KMS-11 (cell line): ENCODE measurements around the gene ZNF302.

Source experiments
- H2AFZ ChIP-seq: fragments of 200-600 bp; sonication (generic); 2 replicates; pipeline ENCODE4 v1.6.1; 2016; ENCODE audit warnings: antibody characterized with exemption, mixed run types, low read depth
- H3K27ac ChIP-seq: fragments of 200-600 bp; sonication (generic); 2 replicates; pipeline ENCODE4 v1.6.1; 2016; ENCODE audit warnings: mild to moderate bottlenecking, mixed run types
- H3K27me3 ChIP-seq: fragments of 200-600 bp; sonication (generic); 2 replicates; pipeline ENCODE4 v1.6.1; 2017; ENCODE audit warnings: mild to moderate bottlenecking, low read depth, mixed run types, moderate library complexity; ENCODE audit not compliant: insufficient read depth
- H3K36me3 ChIP-seq: fragments of 200-600 bp; sonication (generic); 2 replicates; pipeline ENCODE4 v1.6.1; 2017; ENCODE audit warnings: mild to moderate bottlenecking, mixed run types; ENCODE audit not compliant: insufficient read depth
- H3K4me1 ChIP-seq: fragments of 200-600 bp; sonication (generic); 2 replicates; pipeline ENCODE4 v1.6.1; 2016; ENCODE audit warnings: mild to moderate bottlenecking, low read depth, mixed run types; ENCODE audit not compliant: poor library complexity, severe bottlenecking
- H3K4me2 ChIP-seq: fragments of 200-600 bp; sonication (generic); 2 replicates; pipeline ENCODE4 v1.7.0; 2016; ENCODE audit warnings: mild to moderate bottlenecking, mixed run types
- H3K4me3 ChIP-seq: fragments of 200-600 bp; sonication (generic); IDR thresholded peaks from 2 replicates; pipeline ENCODE4 v1.6.1; 2017; ENCODE audit warnings: low read depth, low read length, mixed read lengths; ENCODE audit not compliant: insufficient read depth
- H3K79me2 ChIP-seq: fragments of 200-600 bp; sonication (generic); 2 replicates; pipeline ENCODE4 v1.6.1; 2016; ENCODE audit warnings: low read depth, mixed run types; ENCODE audit not compliant: insufficient read depth
- H3K9ac ChIP-seq: fragments of 200-600 bp; sonication (generic); 2 replicates; pipeline ENCODE4 v1.6.1; 2016; ENCODE audit warnings: mild to moderate bottlenecking, mixed run types
- H4K20me1 ChIP-seq: fragments of 200-600 bp; sonication (generic); 2 replicates; pipeline ENCODE4 v1.6.1; 2016; ENCODE audit warnings: mild to moderate bottlenecking, mixed run types; ENCODE audit not compliant: insufficient read depth
- TF ChIP-seq, protein P1 (sequence below): fragments of 200-600 bp; sonication (generic); conservative IDR thresholded peaks from 2 replicates; pipeline ENCODE4 v1.6.1; 2017; ENCODE audit warnings: low read depth, mild to moderate bottlenecking, antibody characterized with exemption, low read length, moderate library complexity, mixed read lengths

Gene ZNF302

DNA sequence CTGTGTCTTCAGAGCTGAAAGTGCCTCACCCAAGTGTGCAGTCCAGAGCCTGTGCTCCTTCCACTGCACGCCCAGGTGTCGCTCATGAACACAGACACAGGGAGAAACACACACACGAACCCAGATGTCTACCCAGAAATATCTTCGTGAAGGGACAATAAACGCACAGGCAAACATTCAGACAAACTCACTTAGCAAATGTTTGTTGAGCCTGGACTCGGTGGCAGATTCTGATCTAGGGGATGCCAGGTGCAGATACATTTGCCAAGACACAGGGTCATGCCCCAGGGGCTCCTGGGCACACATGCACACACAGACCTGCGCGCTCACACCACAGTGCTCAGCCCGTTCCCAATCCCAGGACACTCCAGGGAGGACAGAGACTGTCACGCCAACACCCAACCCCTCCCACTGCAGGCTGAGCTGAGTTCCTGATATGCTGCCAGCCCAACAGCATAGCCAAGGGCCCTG is 32.5 kb upstream of the ZNF302 start:
- no peaks in the 10 kb centered on the region for H3K27me3 ChIP-seq

DNA sequence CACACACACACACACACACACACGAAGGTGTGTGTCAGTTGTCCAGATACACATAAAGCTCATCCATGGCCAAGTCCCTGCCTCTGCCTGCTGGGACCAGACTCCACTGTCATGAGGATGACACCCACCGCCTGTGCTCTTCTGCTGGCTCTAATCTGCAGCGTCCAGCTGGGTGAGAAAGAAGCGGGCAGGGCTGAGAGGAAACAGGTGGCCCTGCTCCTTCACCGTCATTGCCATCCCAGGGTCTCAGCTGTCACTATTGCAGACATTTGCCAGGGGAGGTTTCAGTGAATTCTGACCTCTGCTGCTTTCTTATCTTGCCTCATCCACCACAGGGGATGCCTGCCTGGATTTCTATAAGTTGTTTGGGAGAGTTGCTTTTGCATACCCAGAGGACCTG is 31.9 kb upstream of the ZNF302 start:
- Histone ChIP-seq H2AFZ (no peak overlapping the region), H3K4me3 (no peak overlapping the region), H3K9ac (no peak overlapping the region)

More for the DNA sequence above, 32.5 kb upstream of the ZNF302 start:
- H3K4me1 ChIP-seq, result no peaks in the 10 kb centered on the region
- H3K4me2 ChIP-seq, result no peak overlapping the region
- no peaks in the 10 kb centered on the region for H3K79me2 ChIP-seq
- no peak overlapping the region for H3K4me3 ChIP-seq
- TF ChIP-seq, protein P1, sequence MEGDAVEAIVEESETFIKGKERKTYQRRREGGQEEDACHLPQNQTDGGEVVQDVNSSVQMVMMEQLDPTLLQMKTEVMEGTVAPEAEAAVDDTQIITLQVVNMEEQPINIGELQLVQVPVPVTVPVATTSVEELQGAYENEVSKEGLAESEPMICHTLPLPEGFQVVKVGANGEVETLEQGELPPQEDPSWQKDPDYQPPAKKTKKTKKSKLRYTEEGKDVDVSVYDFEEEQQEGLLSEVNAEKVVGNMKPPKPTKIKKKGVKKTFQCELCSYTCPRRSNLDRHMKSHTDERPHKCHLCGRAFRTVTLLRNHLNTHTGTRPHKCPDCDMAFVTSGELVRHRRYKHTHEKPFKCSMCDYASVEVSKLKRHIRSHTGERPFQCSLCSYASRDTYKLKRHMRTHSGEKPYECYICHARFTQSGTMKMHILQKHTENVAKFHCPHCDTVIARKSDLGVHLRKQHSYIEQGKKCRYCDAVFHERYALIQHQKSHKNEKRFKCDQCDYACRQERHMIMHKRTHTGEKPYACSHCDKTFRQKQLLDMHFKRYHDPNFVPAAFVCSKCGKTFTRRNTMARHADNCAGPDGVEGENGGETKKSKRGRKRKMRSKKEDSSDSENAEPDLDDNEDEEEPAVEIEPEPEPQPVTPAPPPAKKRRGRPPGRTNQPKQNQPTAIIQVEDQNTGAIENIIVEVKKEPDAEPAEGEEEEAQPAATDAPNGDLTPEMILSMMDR, result no peak
- no peak overlapping the region for H3K27ac ChIP-seq
- H3K36me3 ChIP-seq, result no peaks in the 10 kb centered on the region
- H2AFZ ChIP-seq, result no peak overlapping the region
- no peak overlapping the region for H3K9ac ChIP-seq
- H4K20me1 ChIP-seq, result no peaks in the 10 kb centered on the region

DNA sequence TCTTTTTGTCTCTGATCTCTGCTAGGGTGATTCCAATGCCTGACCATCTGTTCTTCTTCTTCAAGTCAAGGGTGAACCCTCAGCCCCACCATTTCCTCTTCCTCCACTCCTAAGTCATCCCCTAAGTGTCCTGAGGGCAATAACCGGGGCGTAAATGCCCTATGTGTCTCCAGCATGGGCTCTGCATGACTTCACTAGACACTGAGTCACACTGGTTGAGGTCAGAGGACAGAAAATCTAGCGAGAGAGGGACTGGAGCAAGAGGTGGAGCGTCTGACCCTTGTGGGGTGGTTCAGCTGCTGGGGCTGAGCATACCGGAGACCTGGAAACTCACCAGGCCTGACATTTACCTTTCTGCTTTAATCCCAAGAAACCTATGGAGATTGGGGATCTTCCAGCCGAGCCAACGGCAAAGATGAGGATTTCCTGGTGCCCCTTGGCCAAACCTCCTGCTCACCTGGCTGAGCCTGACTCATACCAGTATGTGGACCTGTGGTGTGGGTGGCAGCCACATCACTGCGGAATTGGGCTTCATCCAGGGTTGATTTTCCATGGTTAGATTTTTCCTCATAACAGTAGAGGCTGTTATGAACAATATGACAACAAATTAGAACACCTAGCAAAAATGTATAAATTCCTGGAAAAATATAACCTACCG is 27.5 kb upstream of the ZNF302 start:
- Histone ChIP-seq H3K4me2 (no peak overlapping the region), H2AFZ (no peak overlapping the region), H3K27ac (no peak overlapping the region), H3K4me3 (no peak overlapping the region), H4K20me1 (no peaks in the 10 kb centered on the region), H3K36me3 (no peaks in the 10 kb centered on the region), H3K9ac (no peak overlapping the region), H3K4me1 (no peaks in the 10 kb centered on the region), H3K79me2 (no peaks in the 10 kb centered on the region), H3K27me3 (no peaks in the 10 kb centered on the region)
- TF ChIP-seq, protein P1, result no peak

More for the DNA sequence above, 31.9 kb upstream of the ZNF302 start:
- Histone ChIP-seq H3K27me3 (no peaks in the 10 kb centered on the region), H3K79me2 (no peaks in the 10 kb centered on the region), H3K4me1 (no peaks in the 10 kb centered on the region), H3K36me3 (no peaks in the 10 kb centered on the region), H4K20me1 (no peaks in the 10 kb centered on the region), H3K4me2 (no peak overlapping the region), H3K27ac (no peak overlapping the region)
- TF ChIP-seq, protein P1, result no peak

DNA sequence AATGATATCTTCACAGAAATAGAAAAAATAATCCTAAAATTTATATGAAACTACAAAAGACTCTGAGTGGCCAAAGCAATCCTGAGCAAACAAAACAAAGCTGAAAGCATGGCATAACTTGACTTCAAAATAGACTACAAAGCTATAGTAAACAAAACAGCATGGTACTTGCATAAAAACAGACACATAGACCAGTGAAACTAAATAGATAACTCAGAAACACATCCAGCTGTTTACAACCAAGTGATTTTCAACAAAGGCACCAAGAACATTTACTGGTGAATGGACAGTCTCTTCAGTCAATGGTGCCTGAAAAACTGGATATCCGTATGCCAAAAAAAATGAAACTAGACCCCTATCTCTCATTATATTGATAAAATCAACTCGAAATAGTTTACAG is 25.7 kb upstream of the ZNF302 start:
- H3K4me3 ChIP-seq, result no peak overlapping the region
- H3K36me3 ChIP-seq, result no peaks in the 10 kb centered on the region
- H3K9ac ChIP-seq, result no peak overlapping the region
- TF ChIP-seq, protein P1, result no peak
- no peaks in the 10 kb centered on the region for H3K79me2 ChIP-seq
- no peaks in the 10 kb centered on the region for H3K4me1 ChIP-seq
- H3K27me3 ChIP-seq, result no peaks in the 10 kb centered on the region
- no peak overlapping the region for H2AFZ ChIP-seq
- no peak overlapping the region for H3K27ac ChIP-seq
- H4K20me1 ChIP-seq, result no peaks in the 10 kb centered on the region
- no peak overlapping the region for H3K4me2 ChIP-seq
